Measurements from ENCODE around the gene ZBTB20.
A peak's percentile ranks its signal among the peaks of the same experiment; 100 is the strongest.
"Not testable (repeated sequence)": the region's sequence is repeated elsewhere in the genome, so short reads cannot be mapped to it uniquely, and the experiment has no call there.

Gene ZBTB20

GRCh38 chr3:114714237-114714636 is 432.9 kb downstream of the ZBTB20 start:
- DNase-seq (ENCODE audit: low read depth): no peak

GRCh38 chr3:114712728-114713492 is 434.2 kb downstream of the ZBTB20 start:
- DNase-seq (ENCODE audit: low read depth): no peak

GRCh38 chr3:114711321-114711886 is 435.7 kb downstream of the ZBTB20 start:
- DNase-seq (ENCODE audit: low read depth): no peak

DNA sequence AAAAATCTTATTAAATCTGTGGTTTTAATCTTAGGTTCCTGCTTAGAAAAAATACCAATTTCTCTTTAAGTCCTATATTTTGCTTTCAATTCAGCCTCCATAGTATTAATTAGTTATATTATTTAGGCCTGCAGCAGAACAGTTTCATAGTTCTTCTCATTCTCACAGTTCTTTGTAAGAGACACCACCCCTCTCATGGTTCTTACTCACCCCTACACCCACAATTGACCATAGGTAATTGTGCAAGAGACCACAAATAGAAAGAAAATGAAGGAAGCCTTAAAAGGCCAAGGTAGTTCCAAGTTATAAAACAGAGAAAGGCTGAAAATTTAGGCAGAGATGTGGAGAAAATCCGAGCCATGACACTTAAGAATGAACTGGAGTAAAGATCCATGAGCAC is 438.0 kb downstream of the ZBTB20 start:
- peak; percentile 9 for DNase-seq (ENCODE audit: low read depth)

GRCh38 chr3:114707252-114707860 is 439.7 kb downstream of the ZBTB20 start:
- DNase-seq (ENCODE audit: low read depth): no peak

DNA sequence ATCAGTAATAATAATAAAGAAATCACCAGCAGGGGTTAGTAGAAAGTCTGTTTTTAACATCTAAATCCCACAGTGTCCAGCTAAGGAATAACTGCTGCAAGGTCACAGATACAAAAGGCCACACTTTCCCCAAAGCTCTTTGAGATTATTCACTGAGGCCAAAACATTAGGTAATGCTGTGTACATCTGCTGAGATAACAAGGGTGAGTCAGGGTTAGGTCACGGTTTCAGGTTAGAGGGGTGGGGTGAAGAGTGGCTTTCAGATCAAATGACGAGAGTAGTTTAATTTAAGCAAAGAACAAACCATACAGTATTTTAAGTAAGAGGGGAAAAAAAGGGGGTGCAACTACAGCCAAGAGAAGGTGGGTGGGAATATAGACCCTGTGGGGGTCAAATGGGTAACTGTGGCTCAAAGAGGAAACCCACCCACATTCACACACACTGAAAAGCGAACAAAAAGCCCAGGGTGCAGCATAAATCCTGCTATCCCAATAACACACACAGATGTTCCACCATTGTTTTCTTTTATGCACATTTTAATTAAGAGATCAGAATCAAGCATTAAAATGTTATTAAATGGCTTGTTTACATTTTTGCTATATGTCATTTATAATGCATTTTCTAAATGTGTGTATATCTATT is 440.4 kb downstream of the ZBTB20 start:
- no peak for DNase-seq (ENCODE audit: low read depth)

GRCh38 chr3:114700637-114701234 is 446.4 kb downstream of the ZBTB20 start:
- no peak for DNase-seq (ENCODE audit: low read depth)

GRCh38 chr3:114698146-114699105 is 448.7 kb downstream of the ZBTB20 start:
- no peak for DNase-seq (ENCODE audit: low read depth)

DNA sequence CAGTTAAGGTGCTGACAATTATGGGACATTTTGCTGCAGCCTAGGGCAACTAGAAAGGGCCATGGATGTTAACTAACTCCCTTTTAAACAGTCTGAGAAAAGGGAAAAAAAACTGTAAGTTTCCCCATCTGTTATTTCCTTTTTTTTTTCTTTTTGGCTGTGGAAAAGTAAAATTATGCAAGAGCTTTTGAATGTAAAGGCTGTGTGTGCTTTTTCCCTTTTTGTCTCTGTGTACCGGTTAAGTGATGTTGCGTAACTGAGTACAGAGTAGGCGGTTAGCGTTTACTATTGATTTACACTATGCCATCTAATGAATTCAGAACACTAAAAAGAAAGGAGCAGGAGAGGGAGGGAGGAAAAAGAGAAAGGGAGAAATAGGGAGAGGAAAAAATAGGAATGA is 449.7 kb downstream of the ZBTB20 start:
- no peak for DNase-seq (ENCODE audit: low read depth)

- DNase-seq (ENCODE audit: low read depth): no peak
Measured at GRCh38 chr3:114694251-114694650, 452.8 kb downstream of the ZBTB20 start.

DNA sequence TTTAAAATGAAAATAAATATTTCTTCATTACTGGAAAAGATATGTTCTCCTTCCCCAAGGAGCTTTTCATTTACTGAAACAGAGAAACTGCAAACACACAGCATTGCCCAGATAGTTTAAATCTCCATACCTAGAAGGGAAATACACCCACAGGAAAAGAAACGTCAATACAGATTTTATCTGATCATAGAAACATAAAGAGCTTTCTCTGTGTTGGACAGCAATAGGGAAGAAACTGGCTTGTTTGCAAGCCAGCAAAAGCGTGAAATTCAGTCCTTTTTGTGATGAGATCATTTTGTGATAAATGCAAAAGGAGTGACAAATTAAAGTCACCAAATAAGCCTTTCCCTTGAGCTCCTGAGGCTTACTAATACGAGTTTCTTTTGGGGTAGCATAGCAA is 455.2 kb downstream of the ZBTB20 start:
- DNase-seq (ENCODE audit: low read depth): no peak

GRCh38 chr3:114690911-114691310 is 456.2 kb downstream of the ZBTB20 start:
- DNase-seq (ENCODE audit: low read depth): peak; percentile 42

- no peak for DNase-seq (ENCODE audit: low read depth)
Measured at GRCh38 chr3:114687151-114687550, 459.9 kb downstream of the ZBTB20 start.

GRCh38 chr3:114686621-114687020 is 460.5 kb downstream of the ZBTB20 start:
- DNase-seq (ENCODE audit: low read depth): peak; percentile 17

DNA sequence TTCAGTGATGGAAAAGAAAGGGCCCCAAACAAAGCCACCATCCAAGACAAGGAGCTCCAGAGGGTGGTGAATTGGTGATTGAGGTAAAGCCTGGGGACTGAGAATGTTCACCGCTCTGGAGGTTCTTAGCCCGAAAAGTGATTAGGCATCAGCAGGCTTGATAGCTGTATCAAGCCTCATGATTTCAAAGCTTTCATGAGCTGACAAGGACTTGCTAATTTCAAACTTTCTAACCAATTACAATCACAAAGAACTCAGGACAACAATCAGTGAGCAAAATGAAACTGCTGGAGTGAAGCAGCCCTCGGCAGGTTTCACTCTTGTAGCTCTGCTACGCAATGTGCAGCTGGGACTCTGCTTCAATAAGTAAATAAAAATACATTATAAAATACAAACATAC is 461.9 kb downstream of the ZBTB20 start:
- no peak for DNase-seq (ENCODE audit: low read depth)

- no peak for DNase-seq (ENCODE audit: low read depth)
Measured at GRCh38 chr3:114680299-114680698, 466.8 kb downstream of the ZBTB20 start.

DNA sequence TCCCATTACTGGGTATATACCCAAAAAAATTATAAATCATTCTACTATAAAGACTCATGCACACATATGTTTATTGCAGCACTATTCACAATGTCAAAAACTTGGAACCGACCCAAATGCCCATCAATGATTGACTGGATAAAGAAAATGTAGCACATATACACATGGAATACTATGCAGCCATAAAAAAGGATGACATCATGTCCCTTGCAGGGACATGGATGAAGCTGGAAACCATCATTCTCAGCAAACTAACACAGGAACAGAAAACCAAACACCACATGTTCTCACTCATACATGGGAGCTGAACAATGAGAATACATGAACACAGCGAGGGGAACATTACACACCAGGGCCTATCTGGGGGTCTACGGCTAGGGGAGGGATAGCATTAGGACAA is 467.3 kb downstream of the ZBTB20 start:
- not testable (repeated sequence) for DNase-seq (ENCODE audit: low read depth)

DNA sequence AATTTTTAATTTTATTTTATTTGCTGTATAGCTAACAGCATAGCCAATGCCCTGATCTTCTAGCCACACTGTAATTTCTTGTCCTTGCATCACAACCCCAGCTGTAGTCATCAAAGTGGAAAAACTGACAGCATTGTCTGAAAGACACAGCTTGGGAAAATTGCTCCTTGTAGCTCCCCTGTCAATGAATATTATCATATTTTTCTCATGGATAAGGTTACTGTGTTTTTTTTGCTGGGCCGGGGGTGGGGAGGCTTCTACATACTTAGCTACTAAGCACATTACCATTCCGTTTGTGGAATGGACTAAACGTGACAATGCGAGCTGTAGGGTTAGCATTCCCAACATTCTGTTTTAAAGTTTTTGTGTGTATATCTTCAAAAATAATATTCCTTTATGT is 472.0 kb downstream of the ZBTB20 start:
- no peak for DNase-seq (ENCODE audit: low read depth)

DNA sequence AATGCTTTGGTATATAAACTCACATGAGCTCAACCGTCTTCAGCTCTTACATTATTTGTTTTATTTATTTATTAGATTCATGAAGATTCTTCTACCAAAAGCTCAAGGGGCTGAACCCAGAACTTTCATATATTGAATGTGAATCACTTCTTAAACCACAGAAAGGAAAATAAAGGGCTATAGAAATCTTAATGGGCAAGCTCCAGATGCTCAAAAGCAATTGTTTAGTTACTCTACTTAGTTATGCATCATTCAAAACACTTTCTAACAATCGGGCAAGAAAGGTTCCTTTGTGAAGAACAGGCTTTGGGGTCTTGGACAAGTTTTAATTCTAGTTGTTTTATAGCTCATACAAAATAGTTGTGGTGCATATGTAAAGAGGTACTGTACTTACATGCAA is 473.1 kb downstream of the ZBTB20 start:
- no peak for DNase-seq (ENCODE audit: low read depth)

DNA sequence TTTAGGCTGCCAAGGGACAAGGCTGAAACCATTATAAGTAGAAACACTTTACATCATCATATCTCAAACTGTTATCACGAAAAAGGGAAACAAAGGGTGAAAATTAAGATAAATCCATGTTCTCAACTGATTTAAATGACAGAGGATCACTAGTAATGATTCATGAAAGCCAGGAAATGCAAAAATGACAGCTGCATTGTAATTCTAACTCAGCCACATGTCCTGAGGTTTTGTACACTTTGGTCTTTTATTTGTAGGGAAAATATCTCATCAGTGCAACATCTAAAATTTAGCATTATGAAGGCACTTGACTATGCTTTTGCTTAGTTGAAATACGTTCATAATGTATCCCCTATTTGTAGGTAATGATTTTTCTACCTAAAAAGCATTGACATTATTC is 473.6 kb downstream of the ZBTB20 start:
- DNase-seq (ENCODE audit: low read depth): no peak

DNA sequence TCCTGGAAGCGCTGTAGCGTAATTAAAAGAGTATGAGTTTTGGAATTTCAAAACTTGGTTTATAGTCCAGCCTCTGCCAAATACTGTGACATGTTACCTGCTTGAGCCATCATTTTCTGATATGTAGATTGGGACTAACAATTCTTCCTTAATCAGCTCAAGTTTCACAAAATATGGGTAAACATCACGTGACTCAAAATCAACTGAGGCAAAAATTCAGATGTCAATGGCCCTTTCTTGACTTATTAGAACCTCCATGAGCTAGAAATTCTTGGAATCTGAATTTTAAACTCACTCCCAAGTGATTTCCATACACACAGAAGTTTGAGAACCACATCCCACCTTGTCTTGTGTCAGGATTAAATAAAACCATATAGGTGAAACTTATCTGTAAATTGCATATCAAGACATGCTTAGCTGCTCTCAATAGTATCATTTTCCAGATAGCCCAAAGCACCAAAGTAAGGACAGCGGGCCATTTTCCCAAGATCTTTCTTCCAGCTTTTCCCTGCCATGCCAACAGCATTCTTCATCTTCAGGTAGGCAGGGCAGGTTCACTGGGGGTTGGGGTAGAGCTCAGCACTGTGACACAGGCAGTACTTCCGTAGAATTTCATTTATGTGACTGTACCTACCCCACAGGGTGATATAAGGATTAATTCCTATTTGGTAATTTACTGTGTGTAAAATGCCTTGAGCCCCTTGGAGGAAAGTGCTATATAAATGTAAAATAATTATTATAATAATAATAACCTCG is 474.2 kb downstream of the ZBTB20 start:
- DNase-seq (ENCODE audit: low read depth): no peak

Measured in fibroblast of gingiva (primary cell).